ENCODE data around the gene FSTL5.
"Not testable (repeated sequence)": the region's sequence is repeated elsewhere in the genome, so short reads cannot be mapped to it uniquely, and the experiment has no call there.

Gene FSTL5

GRCh38 chr4:162103908-162104307 lies 59.9 kb downstream of the FSTL5 start:
- not testable (repeated sequence) for DNase-seq (ENCODE audit: low spot score)

DNA sequence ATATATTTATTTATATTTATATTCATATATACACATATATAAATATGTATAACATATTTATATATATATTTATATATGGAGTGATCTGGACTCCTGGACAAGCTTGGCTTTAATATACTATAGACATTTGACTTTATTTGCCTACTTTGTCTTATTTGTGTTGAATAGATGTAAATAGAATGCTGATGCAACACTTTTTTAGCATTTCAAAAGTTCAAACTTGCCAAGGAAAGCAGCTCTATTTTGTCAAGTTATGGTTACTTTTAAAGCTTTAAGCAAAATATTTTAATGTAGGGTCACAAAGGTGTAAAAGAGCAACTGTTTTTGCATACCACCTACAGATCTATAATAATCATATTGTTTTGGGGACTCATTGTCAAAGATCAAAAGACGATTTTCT lies 61.1 kb downstream of the FSTL5 start:
- no peak for DNase-seq (ENCODE audit: low spot score)

- no peak for DNase-seq (ENCODE audit: low spot score)
Measured at GRCh38 chr4:162101337-162101736, 62.5 kb downstream of the FSTL5 start.

DNA sequence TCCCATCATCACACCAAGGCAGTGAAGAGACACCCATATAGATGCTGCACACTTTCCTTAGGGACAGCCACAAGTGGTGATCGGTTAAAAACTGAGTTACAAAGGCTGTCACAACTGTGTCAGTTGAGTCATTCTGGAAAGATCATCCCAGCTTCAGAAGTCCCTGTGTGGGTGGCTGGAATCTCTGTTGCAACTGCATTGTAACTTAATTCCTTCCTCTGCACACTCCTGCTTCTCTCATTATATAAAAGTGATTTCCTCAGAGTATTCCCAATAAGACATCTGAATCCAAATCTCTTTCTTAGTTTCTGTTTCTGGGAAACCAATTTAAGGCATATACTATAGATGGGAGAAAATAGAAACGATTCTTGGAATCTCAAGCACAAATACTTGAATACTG lies 88.1 kb downstream of the FSTL5 start:
- DNase-seq (ENCODE audit: low spot score), result no peak

- DNase-seq (ENCODE audit: low spot score), result no peak
Measured at GRCh38 chr4:162061214-162061613, 102.6 kb downstream of the FSTL5 start.

- no peak for DNase-seq (ENCODE audit: low spot score)
Measured at GRCh38 chr4:162059656-162060055, 104.1 kb downstream of the FSTL5 start.

- no peak for DNase-seq (ENCODE audit: low spot score)
Measured at GRCh38 chr4:162056990-162057389, 106.8 kb downstream of the FSTL5 start.

- DNase-seq (ENCODE audit: low spot score), result no peak
Measured at GRCh38 chr4:162046135-162046534, 117.7 kb downstream of the FSTL5 start.

DNA sequence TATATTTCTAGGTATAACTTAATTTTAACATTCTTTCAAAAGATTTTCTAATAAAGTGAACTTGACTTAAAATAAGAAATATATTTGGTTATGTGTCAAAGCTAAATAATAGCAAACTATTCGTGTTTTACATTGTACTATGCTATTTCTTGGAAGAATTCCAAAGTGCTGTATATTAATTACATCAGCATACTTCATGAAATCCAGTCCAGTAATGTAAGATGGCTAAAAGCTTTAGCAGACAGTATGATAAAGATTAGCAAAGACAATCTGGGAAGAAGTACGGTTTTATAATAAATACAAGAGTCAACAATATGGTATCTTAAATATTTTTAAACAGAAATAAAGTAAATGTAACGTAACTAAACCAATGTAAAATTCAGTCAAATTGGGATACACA lies 125.7 kb downstream of the FSTL5 start:
- DNase-seq (ENCODE audit: low spot score), result no peak

- no peak for DNase-seq (ENCODE audit: low spot score)
Measured at GRCh38 chr4:162017863-162018262, 145.9 kb downstream of the FSTL5 start.

- no peak for DNase-seq (ENCODE audit: low spot score)
Measured at GRCh38 chr4:162016991-162017390, 146.8 kb downstream of the FSTL5 start.

GRCh38 chr4:162016219-162016618 lies 147.6 kb downstream of the FSTL5 start:
- DNase-seq (ENCODE audit: low spot score), result no peak

- no peak for DNase-seq (ENCODE audit: low spot score)
Measured at GRCh38 chr4:162015090-162015489, 148.7 kb downstream of the FSTL5 start.

- no peak for DNase-seq (ENCODE audit: low spot score)
Measured at GRCh38 chr4:162011089-162011488, 152.7 kb downstream of the FSTL5 start.

DNA sequence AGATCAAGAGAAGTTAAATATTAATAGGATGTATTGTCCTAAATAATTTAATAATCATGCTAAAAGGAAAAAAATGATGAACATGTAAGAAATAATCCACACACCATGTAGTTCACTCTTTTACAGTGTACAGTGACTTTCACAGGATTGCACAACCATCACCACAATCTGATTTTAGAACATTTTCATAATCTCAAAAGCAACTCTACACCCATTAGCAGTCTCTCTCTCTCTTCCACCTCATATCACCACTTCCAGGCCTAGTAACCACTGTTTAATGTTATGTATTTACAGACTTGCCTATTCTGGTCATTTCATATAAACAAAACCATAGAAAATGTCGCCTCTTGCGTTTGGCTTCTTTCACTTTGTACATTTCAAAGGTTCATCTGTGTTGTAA lies 153.4 kb downstream of the FSTL5 start:
- no peak for DNase-seq (ENCODE audit: low spot score)

GRCh38 chr4:161992317-161992716 lies 171.5 kb downstream of the FSTL5 start:
- DNase-seq (ENCODE audit: low spot score), result no peak

GRCh38 chr4:161991811-161992210 lies 172.0 kb downstream of the FSTL5 start:
- DNase-seq (ENCODE audit: low spot score), result no peak

DNA sequence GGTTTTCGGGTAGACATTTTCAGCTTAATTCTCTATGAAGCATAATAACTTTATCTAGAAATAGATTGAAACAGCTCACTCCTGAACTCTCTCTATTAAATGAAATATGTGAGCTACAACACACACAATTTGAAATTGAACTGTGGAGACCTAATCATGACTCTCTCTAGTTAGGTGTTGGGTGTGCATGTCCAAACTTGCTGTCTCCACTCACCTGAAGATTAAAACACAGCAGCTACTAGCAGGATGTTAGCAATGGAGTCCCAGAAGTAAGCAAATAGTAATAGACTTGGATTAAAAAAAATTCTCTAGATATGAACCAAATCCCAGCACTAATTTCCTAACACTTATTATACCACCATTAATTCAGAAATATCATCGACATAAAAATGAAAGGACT lies 173.1 kb downstream of the FSTL5 start:
- DNase-seq (ENCODE audit: low spot score), result no peak

DNA sequence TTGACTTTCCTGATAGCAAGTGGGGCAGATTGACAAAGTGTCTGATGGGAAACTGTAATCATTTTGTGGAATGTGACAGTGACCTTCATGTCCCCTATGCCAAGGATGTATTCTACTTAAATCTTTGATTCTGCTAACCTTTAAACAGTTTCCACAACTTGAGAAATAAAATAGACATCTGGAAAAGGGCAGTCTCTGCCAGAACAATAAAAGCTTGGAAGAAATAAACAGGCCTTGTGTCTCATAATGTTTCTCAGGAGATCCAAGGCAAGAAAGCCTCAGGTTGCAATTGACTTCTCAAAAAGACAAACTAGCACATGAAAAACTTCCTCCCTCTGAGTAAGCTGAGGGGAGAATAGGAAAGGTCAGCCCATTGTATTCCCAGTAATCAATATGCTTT lies 174.9 kb downstream of the FSTL5 start:
- DNase-seq (ENCODE audit: low spot score), result no peak

GRCh38 chr4:161987611-161988010 lies 176.2 kb downstream of the FSTL5 start:
- no peak for DNase-seq (ENCODE audit: low spot score)

DNA sequence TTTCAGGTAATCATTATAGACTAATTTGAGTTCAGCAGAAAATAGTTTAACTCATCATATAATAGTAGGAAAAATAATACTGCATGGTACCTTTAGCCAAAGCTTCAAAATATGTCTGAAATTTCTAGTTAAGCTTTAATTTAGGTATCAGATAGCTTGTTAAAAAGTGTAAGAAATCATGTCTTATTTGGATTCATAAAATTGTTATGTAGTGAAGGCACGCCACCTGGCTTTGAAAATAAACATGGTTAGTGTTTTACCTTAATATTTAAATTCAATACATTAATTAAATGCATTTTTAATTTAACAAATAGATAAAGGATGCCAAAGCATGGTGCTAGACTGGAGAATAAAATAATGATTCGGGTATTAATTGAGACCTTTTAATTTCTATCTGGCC lies 211.4 kb downstream of the FSTL5 start:
- peak; percentile 4 for DNase-seq (ENCODE audit: low spot score)

DNA sequence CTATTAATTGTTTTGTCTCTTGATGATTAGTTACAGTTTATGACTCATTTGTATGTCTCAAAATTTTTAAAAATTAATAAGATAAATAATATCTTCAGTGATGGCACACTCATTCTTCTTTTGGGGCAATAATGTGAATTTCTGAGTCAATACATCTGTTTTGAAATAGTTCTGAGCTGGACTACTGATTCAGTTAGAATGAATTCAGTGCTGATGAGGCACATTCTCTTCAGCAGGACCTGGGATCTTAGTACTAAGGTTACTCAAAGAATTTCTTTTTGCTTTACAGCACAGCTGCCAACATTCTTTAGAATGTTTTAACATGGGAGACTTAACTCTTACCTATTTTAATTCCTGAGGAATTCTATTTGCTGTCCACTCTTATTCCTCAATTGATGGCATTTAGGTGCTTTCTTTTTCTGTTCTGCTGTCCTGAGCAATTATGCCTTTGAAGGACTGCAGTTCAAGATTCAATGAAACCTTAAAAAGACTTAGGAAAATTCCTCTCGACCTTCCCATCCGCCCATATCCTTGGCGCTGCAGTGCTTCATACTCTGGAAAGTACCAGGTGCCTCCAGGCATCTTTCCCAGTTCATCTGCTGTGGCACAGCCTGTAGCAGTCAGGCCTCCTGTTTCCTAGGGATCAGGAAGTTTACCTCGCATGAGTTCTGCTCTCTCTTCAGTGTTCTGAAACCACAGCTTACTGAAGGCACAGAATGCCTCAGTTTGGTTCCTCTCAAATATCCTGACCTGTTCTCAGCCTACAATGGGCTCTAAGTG lies 213.7 kb downstream of the FSTL5 start:
- no peak for DNase-seq (ENCODE audit: low spot score)

DNA sequence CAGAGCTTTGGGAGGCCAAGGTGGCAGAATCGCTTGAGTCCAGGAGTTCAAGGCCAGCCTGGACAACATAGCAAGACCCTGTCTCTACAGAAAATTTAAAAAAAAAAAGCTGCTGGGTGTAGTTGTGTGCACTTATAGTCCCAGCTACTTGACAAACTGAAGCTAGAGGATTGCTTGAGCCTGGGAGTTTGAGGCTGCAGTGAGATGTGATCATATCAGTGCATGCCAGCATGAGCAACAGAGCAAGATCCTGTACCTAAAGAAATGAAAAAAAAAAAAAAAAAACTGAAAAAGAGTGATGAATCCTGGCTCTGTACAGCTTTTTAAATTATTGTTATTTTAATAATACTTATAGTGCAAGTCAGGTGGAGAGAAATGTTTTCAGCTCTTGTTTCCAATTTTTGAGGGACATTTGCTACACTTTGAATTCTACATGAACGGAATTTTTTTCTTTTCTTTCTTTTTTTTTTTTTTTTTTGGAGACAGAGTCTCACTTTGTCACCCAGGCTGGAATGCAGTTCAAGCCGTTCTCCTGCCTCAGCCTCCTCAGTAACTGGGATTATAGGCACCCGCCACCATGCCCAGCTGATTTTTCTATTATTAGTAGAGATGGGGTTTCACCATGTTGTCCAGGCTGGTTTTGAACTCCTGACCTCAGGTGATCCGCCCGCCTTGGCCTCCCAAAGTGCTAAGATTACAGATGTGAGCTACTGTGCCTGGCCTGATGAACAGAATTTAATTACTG lies 215.6 kb downstream of the FSTL5 start:
- no peak for DNase-seq (ENCODE audit: low spot score)

DNA sequence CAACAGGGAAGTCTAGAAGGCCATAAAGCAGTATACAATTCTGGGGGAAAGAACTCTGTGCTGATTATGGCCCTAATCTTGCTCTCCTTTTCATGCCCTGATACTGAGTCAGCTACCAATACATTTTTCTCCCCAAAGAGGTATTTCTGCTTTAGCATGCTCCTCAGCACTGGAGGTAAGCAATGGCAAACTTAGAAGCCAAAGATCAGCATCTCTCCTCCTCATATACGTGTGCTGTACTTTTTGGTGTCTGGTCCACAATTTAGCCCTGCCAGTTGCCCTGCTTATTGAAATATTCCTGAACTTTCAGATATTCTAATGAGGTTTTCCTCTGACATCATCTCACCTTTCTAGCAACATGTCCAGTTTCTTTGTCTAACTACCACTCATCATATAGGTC lies 226.2 kb downstream of the FSTL5 start:
- DNase-seq (ENCODE audit: low spot score), result no peak
